Smooth muscle cell (in vitro differentiated cells): Measurements from ENCODE around the gene CHTOP. TPM values are rescaled to one million over a fixed set of nuclear protein-coding genes. Genes with fewer than 3 reads are reported as not detected.

ENCODE experiments used
- DNase-seq: peaks from one replicate; lab custom pipeline; 2025; ENCODE audit not compliant: unreplicated experiment; lab: John Stamatoyannopoulos, UW
- H2AFZ ChIP-seq: fragments of 200-600 bp; sonication (generic); 2 replicates; pipeline ENCODE4 v1.6.0; 2016; ENCODE audit warnings: antibody characterized with exemption, low read depth, mild to moderate bottlenecking
- H3F3A ChIP-seq: fragments of 200-600 bp; sonication (generic); 2 replicates; pipeline ENCODE4 v1.6.0; 2017; ENCODE audit warnings: antibody characterized with exemption, low read depth
- H3K27ac ChIP-seq: fragments of 200-600 bp; sonication (generic); 2 replicates; pipeline ENCODE4 v1.5.1; 2016; ENCODE audit warnings: low read depth, mild to moderate bottlenecking
- H3K27me3 ChIP-seq: fragments of 200-600 bp; sonication (generic); 2 replicates; pipeline ENCODE4 v1.6.1; 2016; ENCODE audit warnings: low read depth, mild to moderate bottlenecking
- H3K36me3 ChIP-seq: fragments of 200-600 bp; sonication (generic); 2 replicates; pipeline ENCODE4 v1.5.1; 2016; ENCODE audit warnings: low read depth
- H3K4me1 ChIP-seq: fragments of 200-600 bp; sonication (generic); 2 replicates; pipeline ENCODE4 v1.5.1; 2016; ENCODE audit warnings: low read depth
- H3K4me2 ChIP-seq: fragments of 200-600 bp; sonication (generic); 2 replicates; pipeline ENCODE4 v1.6.0; 2016; ENCODE audit warnings: mild to moderate bottlenecking
- H3K4me3 ChIP-seq: fragments of 200-600 bp; sonication (generic); 2 replicates; pipeline ENCODE4 v1.5.1; 2016; ENCODE audit warnings: mild to moderate bottlenecking
- H3K79me2 ChIP-seq: fragments of 200-600 bp; sonication (generic); 2 replicates; pipeline ENCODE4 v1.6.0; 2016; ENCODE audit warnings: low read depth, mild to moderate bottlenecking
- H3K9ac ChIP-seq: fragments of 200-600 bp; sonication (generic); 2 replicates; pipeline ENCODE4 v1.6.0; 2016; ENCODE audit warnings: low read depth
- H3K9me3 ChIP-seq: fragments of 200-600 bp; sonication (generic); replicated peaks from 2 replicates; pipeline ENCODE4 v1.5.1; 2016; ENCODE audit warnings: low read depth
- H4K20me1 ChIP-seq: fragments of 200-600 bp; sonication (generic); 2 replicates; pipeline ENCODE4 v1.6.0; 2016; ENCODE audit warnings: low read depth
- CTCF ChIP-seq: fragments of 200-600 bp; sonication (generic); IDR thresholded peaks from 2 replicates; pipeline ENCODE4 v1.5.1; 2017; ENCODE audit warnings: borderline replicate concordance, mild to moderate bottlenecking, antibody characterized with exemption; ENCODE audit not compliant: insufficient read depth, poor library complexity, severe bottlenecking
- WGBS: methylation state at CpG from one replicate; pipeline ENCODE4 v1.1.7; 2016; ENCODE audit warnings: low lambda C conversion rate; 5-methylcytosine and 5-hydroxymethylcytosine counted together
- polyA plus RNA-seq: library from polyadenylated mRNA; unstranded; fragments of >200 nt; fragmentation: Nextera tagmentation; extraction: Ambion mirVana; gene quantifications from 2 replicates; pipeline ENCODE4 v1.2.1, GENCODE V29; 2016
- total RNA-seq: library from RNA; depleted of rRNA; stranded (reverse); fragments of >200 nt; gene quantifications from 2 replicates; pipeline ENCODE4 v1.2.3, GENCODE V29; 2014

Gene CHTOP
- total and polyA plus RNA-seq, 2 experiments from 2014 or later, result 47.8 to 50.2 TPM

- Histone ChIP-seq H3K4me2 (no peak overlapping the region), H3F3A (no peaks in the 10 kb centered on the region), H3K27me3 (no peaks in the 10 kb centered on the region), H3K9me3 (no peaks in the 10 kb centered on the region), H3K27ac (peak overlapping the region; percentile 24), H3K9ac (no peak overlapping the region), H4K20me1 (no peaks in the 10 kb centered on the region), H3K79me2 (peaks cover 6% of the 10 kb centered on the region), H2AFZ (no peak overlapping the region), H3K4me3 (no peak overlapping the region), H3K4me1 (peaks cover 17% of the 10 kb centered on the region), H3K36me3 (peaks cover under 1% of the 10 kb centered on the region)
- TF ChIP-seq CTCF, result no peak
- WGBS, result 93% methylated on average over 6 of the region's 6 CpGs
- no peak for DNase-seq
Observed at GRCh38 chr1:153628638-153629342, 5.1 kb upstream of the CHTOP start.

GRCh38 chr1:153629343-153629665, 4.6 kb upstream of the CHTOP start:
- Histone ChIP-seq H3K79me2 (peaks cover 8% of the 10 kb centered on the region), H3K4me3 (no peak overlapping the region), H2AFZ (no peak overlapping the region), H3K27ac (peak overlapping the region; percentile 24), H4K20me1 (no peaks in the 10 kb centered on the region), H3K9ac (no peak overlapping the region), H3K4me2 (peak overlapping the region; percentile 13), H3K36me3 (no peaks in the 10 kb centered on the region), H3K4me1 (peaks cover 17% of the 10 kb centered on the region), H3F3A (no peaks in the 10 kb centered on the region), H3K27me3 (no peaks in the 10 kb centered on the region), H3K9me3 (no peaks in the 10 kb centered on the region)
- no peak for TF ChIP-seq CTCF
- WGBS, result 96% methylated on average over 5 of the region's 5 CpGs
- no peak for DNase-seq

- Histone ChIP-seq H3K4me2 (peak overlapping the region; percentile 13), H2AFZ (no peak overlapping the region), H3K27me3 (no peaks in the 10 kb centered on the region), H3K79me2 (peaks cover 15% of the 10 kb centered on the region), H3K9ac (no peak overlapping the region), H3K4me3 (no peak overlapping the region), H3K9me3 (no peaks in the 10 kb centered on the region), H3K36me3 (no peaks in the 10 kb centered on the region), H3K4me1 (peaks cover 18% of the 10 kb centered on the region), H4K20me1 (peaks cover 7% of the 10 kb centered on the region), H3K27ac (peak overlapping the region; percentile 24), H3F3A (no peaks in the 10 kb centered on the region)
- WGBS, result 50% methylated on average over 1 of the region's 1 CpG
- no peak for TF ChIP-seq CTCF
- no peak for DNase-seq
Observed at GRCh38 chr1:153629971-153630370, 3.9 kb upstream of the CHTOP start.

- 95% methylated on average over 7 of the region's 7 CpGs for WGBS
Observed at GRCh38 chr1:153630384-153630783, 3.5 kb upstream of the CHTOP start.

More at GRCh38 chr1:153630384-153630783, 3.5 kb upstream of the CHTOP start:
- no peaks in the 10 kb centered on the region for H3K27me3 ChIP-seq
- TF ChIP-seq CTCF, result no peak
- DNase-seq, result no peak
- no peak overlapping the region for H3K9ac ChIP-seq
- peaks cover 19% of the 10 kb centered on the region for H3K79me2 ChIP-seq
- no peaks in the 10 kb centered on the region for H3K36me3 ChIP-seq
- peaks cover 23% of the 10 kb centered on the region for H3K4me1 ChIP-seq
- H3K4me3 ChIP-seq, result no peak overlapping the region
- peaks cover 11% of the 10 kb centered on the region for H4K20me1 ChIP-seq
- H3K9me3 ChIP-seq, result no peaks in the 10 kb centered on the region
- no peak overlapping the region for H3K4me2 ChIP-seq
- no peak overlapping the region for H2AFZ ChIP-seq
- no peak overlapping the region for H3K27ac ChIP-seq
- H3F3A ChIP-seq, result no peaks in the 10 kb centered on the region
